Parathyroid adenoma (tissue), 2 donors: ENCODE results near the gene WDR76.

ENCODE experiments used
- H2AFZ ChIP-seq: fragments of 300-600 bp; sonication (generic); one replicate; pipeline ENCODE4 v1.7.0; 2017; ENCODE audit warnings: antibody characterized with exemption, mild to moderate bottlenecking
- H3K27ac ChIP-seq: fragments of 300-600 bp; sonication (generic); one replicate; pipeline ENCODE4 v1.7.0; 2017
- H3K27me3 ChIP-seq: fragments of 300-600 bp; sonication (generic); one replicate; pipeline ENCODE4 v1.7.0; 2017; ENCODE audit warnings: low read length; ENCODE audit not compliant: control insufficient read depth, insufficient read depth
- H3K36me3 ChIP-seq: fragments of 300-600 bp; sonication (generic); one replicate; pipeline ENCODE4 v1.7.0; 2017; ENCODE audit warnings: low read length; ENCODE audit not compliant: control insufficient read depth, insufficient read depth
- H3K4me1 ChIP-seq: fragments of 300-600 bp; sonication (generic); one replicate; pipeline ENCODE4 v1.7.0; 2017; ENCODE audit warnings: control low read depth
- H3K4me2 ChIP-seq: fragments of 300-600 bp; sonication (generic); one replicate; pipeline ENCODE4 v1.7.0; 2017; ENCODE audit warnings: low read length
- H3K4me3 ChIP-seq: fragments of 300-600 bp; sonication (generic); one replicate; pipeline ENCODE4 v1.7.0; 2017; ENCODE audit warnings: low read depth, low read length
- H3K79me2 ChIP-seq: fragments of 300-600 bp; sonication (generic); one replicate; pipeline ENCODE4 v1.7.0; 2017; ENCODE audit warnings: control low read depth
- H3K9ac ChIP-seq: fragments of 300-600 bp; sonication (generic); one replicate; pipeline ENCODE4 v1.7.0; 2017; ENCODE audit warnings: mild to moderate bottlenecking
- H3K9me3 ChIP-seq: fragments of 300-600 bp; sonication (generic); one replicate; pipeline ENCODE4 v1.7.0; 2017; ENCODE audit warnings: low read length; ENCODE audit not compliant: control insufficient read depth
- CTCF ChIP-seq: fragments of 300-600 bp; sonication (generic); IDR thresholded peaks from one replicate; pipeline ENCODE4 v1.7.0; 2017; ENCODE audit warnings: antibody characterized with exemption, mild to moderate bottlenecking
- donor health status: primary hyperparathyroidism.

WDR76 gene

GRCh38 chr15:43912208-43912607 lies 85.4 kb downstream of the WDR76 start:
- no peaks in the 10 kb centered on the region for H3K9me3 ChIP-seq
- H3K4me3 ChIP-seq, result no peak overlapping the region
- no peak overlapping the region for H3K27ac ChIP-seq
- H3K36me3 ChIP-seq, result no peaks in the 10 kb centered on the region
- H3K27me3 ChIP-seq, result no peaks in the 10 kb centered on the region
- TF ChIP-seq CTCF, result no peak
- no peaks in the 10 kb centered on the region for H3K79me2 ChIP-seq
- H3K4me2 ChIP-seq, result no peak overlapping the region
- H3K4me1 ChIP-seq, result no peaks in the 10 kb centered on the region
- H3K9ac ChIP-seq, result no peak overlapping the region
- no peak overlapping the region for H2AFZ ChIP-seq

- TF ChIP-seq CTCF, result no peak
- no peak overlapping the region for H3K4me3 ChIP-seq
- no peaks in the 10 kb centered on the region for H3K79me2 ChIP-seq
- H3K27me3 ChIP-seq, result no peaks in the 10 kb centered on the region
- H3K9me3 ChIP-seq, result no peaks in the 10 kb centered on the region
- no peak overlapping the region for H2AFZ ChIP-seq
- no peaks in the 10 kb centered on the region for H3K4me1 ChIP-seq
- no peaks in the 10 kb centered on the region for H3K36me3 ChIP-seq
- H3K4me2 ChIP-seq, result no peak overlapping the region
- H3K27ac ChIP-seq, result no peak overlapping the region
- no peak overlapping the region for H3K9ac ChIP-seq
Observed at GRCh38 chr15:43913026-43913780, 86.4 kb downstream of the WDR76 start.

- Histone ChIP-seq H3K4me2 (no peak overlapping the region), H3K9ac (no peak overlapping the region), H3K4me1 (no peaks in the 10 kb centered on the region), H3K4me3 (no peak overlapping the region), H3K36me3 (no peaks in the 10 kb centered on the region), H3K27me3 (no peaks in the 10 kb centered on the region), H3K79me2 (no peaks in the 10 kb centered on the region), H3K9me3 (no peaks in the 10 kb centered on the region), H2AFZ (no peak overlapping the region), H3K27ac (no peak overlapping the region)
- TF ChIP-seq CTCF, result no peak
Observed at GRCh38 chr15:43913941-43914340, 87.1 kb downstream of the WDR76 start.

GRCh38 chr15:43915631-43916325 lies 89.0 kb downstream of the WDR76 start:
- Histone ChIP-seq H3K36me3 (no peaks in the 10 kb centered on the region), H3K27ac (no peak overlapping the region), H3K4me3 (no peak overlapping the region), H3K4me1 (no peaks in the 10 kb centered on the region), H3K9ac (no peak overlapping the region), H3K79me2 (no peaks in the 10 kb centered on the region), H2AFZ (no peak overlapping the region), H3K27me3 (no peaks in the 10 kb centered on the region), H3K9me3 (no peaks in the 10 kb centered on the region), H3K4me2 (no peak overlapping the region)
- TF ChIP-seq CTCF, result no peak

GRCh38 chr15:43916326-43916660 lies 89.5 kb downstream of the WDR76 start:
- H3K4me2 ChIP-seq, result no peak overlapping the region
- no peaks in the 10 kb centered on the region for H3K79me2 ChIP-seq
- H3K36me3 ChIP-seq, result no peaks in the 10 kb centered on the region
- H2AFZ ChIP-seq, result no peak overlapping the region
- H3K4me1 ChIP-seq, result no peaks in the 10 kb centered on the region
- no peak overlapping the region for H3K9ac ChIP-seq
- no peaks in the 10 kb centered on the region for H3K27me3 ChIP-seq
- H3K9me3 ChIP-seq, result no peaks in the 10 kb centered on the region
- no peak overlapping the region for H3K27ac ChIP-seq
- H3K4me3 ChIP-seq, result no peak overlapping the region
- TF ChIP-seq CTCF, result no peak
